ENCODE data around the gene TBCD.
"Not testable (repeated sequence)": the region's sequence is repeated elsewhere in the genome, so short reads cannot be mapped to it uniquely, and the experiment has no call there.

TBCD gene

GRCh38 chr17:82957469-82957795 lies 205.6 kb downstream of the TBCD start:
- no peak for DNase-seq (ENCODE audit: low spot score)

DNA sequence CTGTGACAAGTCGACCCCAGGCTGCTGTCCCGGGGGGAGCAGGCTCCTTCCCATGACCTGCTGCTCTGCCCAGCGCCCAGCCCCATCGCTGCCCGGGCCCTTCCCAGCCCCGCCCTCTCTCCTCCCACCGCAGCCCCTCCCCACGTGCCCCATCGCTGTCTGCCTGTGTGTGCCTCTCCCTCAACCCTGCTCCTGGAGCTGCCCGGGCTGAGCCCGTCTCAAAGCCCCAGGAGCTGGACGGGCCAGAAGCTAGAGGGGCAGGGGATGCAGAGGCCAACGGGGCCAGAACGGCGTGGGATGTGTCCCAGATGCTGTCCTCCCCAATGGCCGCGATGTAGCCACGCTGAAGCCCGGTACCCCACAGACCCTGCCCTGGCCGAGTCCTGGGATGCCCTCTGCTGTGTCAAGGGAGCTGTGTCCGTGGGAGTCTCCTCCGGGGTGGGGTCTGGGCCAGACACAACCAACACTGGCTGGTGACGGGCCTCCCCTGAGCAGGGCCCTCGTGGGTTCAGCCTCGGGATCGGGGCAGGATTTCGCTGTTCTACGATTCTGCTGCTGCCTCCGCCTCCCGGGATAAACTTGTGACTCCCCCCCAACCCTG lies 206.2 kb downstream of the TBCD start:
- DNase-seq (ENCODE audit: low spot score), result no peak

GRCh38 chr17:82959242-82959930 lies 207.5 kb downstream of the TBCD start:
- no peak for DNase-seq (ENCODE audit: low spot score)

- no peak for DNase-seq (ENCODE audit: low spot score)
These were observed 208.1 kb downstream of the TBCD start for GRCh38 chr17:82959990-82960418.

GRCh38 chr17:82960419-82961271 lies 208.8 kb downstream of the TBCD start:
- DNase-seq (ENCODE audit: low spot score), result no peak

- DNase-seq (ENCODE audit: low spot score), result no peak
These were observed 209.7 kb downstream of the TBCD start for GRCh38 chr17:82961366-82962162.

GRCh38 chr17:82962163-82962720 lies 210.4 kb downstream of the TBCD start:
- DNase-seq (ENCODE audit: low spot score), result peak; percentile 56

GRCh38 chr17:82963104-82963950 lies 211.5 kb downstream of the TBCD start:
- DNase-seq (ENCODE audit: low spot score), result peak; percentile 93

- DNase-seq (ENCODE audit: low spot score), result not testable (repeated sequence)
These were observed 212.6 kb downstream of the TBCD start for GRCh38 chr17:82964451-82964850.

DNA sequence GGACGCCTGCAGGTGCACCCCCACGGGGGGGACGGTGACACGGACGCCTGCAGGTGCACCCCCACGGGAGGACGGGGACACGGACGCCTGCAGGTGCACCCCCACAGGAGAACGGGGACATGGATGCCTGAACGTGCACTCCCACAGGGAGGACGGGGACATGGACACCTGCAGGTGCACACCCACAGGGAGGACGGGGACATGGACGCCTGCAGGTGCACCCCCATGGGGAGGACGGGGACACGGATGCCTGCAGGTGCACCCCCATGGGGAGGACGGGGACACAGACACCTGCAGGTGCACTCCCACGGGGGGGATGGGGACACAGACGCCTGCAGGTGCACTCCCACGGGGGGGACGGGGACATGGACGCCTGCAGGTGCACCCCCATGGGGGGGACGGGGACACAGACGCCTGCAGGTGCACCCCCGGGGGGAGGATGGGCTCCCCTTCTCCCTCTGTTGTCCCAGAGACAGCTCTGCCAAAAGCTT lies 213.0 kb downstream of the TBCD start:
- DNase-seq (ENCODE audit: low spot score), result no peak

DNA sequence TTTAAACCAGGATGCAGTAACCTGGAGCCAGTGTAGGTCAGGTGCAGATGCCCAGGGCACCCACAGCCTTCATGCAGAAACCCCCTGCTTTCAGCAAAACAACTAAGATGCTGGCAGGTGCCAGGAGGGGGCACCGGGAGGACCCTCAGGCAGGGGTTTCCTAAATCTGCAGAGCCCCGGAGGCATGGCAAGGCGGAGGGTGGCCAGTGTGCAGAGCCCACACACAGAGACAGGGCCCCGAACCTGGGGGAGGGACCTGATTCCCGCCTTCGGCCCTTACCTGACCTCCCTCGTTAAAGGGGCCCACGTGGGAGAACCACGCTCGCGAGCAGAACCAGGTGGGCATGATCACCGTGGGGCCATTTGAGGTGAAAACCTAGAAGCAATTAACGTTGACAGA lies 213.5 kb downstream of the TBCD start:
- no peak for DNase-seq (ENCODE audit: low spot score)

DNA sequence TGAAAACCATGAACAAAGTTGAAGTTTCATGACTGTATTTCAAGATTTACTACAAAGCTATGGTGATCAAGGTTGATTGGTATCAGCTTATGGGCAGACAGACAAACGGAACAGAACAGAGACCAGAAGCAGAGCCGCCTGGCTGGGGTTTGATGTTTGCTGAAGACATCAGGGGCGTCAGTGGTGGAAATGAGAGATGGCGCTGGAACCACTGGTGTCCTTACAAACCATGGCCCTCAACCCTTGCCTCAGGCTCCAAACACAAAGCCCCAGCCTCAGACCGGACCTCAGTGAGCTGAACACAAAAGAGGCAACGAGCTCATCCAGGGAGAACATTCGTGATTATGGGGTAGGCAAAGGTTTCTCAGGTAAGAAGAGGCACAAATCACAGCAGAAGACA lies 214.6 kb downstream of the TBCD start:
- no peak for DNase-seq (ENCODE audit: low spot score)

- DNase-seq (ENCODE audit: low spot score), result no peak
These were observed 215.6 kb downstream of the TBCD start for GRCh38 chr17:82967268-82968032.

- not testable (repeated sequence) for DNase-seq (ENCODE audit: low spot score)
These were observed 216.4 kb downstream of the TBCD start for GRCh38 chr17:82968033-82968841.

DNA sequence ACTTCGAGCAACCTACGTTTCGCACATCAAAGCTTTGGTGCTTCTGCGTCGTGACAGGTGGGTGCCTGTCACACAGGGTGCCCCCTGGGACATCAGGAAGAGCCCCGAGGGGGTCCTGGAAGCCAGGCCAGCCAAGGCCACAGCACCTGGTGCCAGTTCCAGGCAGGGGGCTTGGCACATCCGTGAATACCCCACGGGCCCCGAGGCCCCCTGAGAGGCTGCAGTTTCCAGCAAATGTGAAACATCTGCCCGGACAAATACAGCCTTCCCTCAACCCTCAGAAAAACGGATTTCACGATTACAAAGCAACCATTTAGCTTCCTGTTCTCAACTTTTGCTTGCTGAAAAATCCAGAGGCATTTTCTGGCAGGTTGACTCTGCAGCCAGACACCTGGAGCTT lies 218.2 kb downstream of the TBCD start:
- DNase-seq (ENCODE audit: low spot score), result no peak

DNA sequence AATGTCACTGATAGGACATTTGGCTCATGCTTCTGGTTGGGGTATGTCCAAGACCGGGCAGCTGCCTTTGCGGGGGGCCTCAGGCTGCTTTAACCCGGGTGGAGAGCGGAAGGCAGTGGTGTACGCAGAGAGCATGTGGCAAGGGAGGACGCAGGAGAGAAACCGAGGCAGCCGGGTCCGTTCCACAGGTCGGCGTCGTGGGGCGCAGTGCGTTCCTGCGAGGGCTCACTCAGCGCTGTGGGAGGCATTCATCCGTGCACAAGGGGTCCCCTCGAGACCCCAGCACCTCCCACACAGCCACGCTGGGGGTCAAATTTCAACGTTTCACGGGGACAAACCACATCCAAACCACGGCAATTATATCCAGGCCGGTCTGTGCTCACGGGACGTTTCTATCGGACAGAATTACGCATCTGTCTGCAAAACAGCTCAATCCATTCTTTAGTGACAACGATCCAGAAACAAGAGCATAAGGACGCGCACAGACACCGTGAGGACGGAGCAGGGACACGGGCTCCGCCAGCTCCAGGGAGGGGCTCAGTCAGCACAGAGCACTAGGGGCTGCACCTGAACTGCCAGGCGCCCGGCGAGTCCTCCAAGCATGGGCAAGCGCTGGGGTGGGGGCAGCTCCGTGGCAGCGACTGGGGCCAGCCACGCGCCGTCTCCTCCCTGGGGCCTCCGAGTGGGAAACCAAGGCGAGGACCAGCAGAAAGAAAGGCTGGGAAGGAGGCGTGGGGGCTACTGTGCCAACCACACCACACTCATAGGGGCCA lies 219.1 kb downstream of the TBCD start:
- DNase-seq (ENCODE audit: low spot score), result no peak

DNA sequence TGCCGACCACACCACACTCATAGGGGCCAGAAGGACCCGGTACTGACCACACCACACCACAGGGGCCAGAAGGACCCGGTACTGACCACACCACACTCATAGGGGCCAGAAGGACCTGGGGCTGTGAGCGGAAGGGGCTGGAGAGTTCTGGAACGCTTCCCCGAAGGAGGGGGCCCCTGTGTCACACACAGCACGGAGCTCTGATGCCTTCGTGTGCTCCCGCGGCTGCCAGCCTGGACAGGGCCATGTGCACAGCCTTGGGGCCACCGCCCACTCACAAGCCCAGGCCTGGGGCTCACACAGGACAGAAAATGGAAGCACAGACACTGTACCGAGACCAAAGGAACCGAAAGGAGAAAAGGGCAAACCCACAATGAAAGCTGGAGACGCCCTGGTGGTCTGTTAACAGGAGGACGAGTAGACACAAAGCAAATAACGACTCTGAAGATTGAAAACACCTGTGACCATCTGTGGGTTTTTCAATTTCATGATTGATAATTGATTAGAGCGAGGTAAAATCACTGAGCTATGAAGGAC lies 221.0 kb downstream of the TBCD start:
- DNase-seq (ENCODE audit: low spot score), result no peak

All from AG20443 (cell line).